Subcutaneous abdominal adipose tissue (tissue), 5 donors: ENCODE data around the gene GAS6.
"Not testable (repeated sequence)": the region's sequence is repeated elsewhere in the genome, so short reads cannot be mapped to it uniquely, and the experiment has no call there.

ENCODE experiments used
- H3K27ac ChIP-seq: one replicate; pipeline ENCODE4 v1.7.0; 2013; ENCODE audit warnings: low read depth, mild to moderate bottlenecking, inconsistent platforms, low read length, moderate library complexity
- H3K27me3 ChIP-seq, 5 donors: one replicate each; pipeline ENCODE4 v1.7.0; 2013; ENCODE audit warnings: low read length in 5 of 5, inconsistent platforms in 1 of 5; ENCODE audit not compliant: control insufficient read depth in 5 of 5, insufficient read depth in 4 of 5
- H3K36me3 ChIP-seq, 5 donors: one replicate each; pipeline ENCODE4 v1.7.0; 2013; ENCODE audit warnings: low read length in 5 of 5; ENCODE audit not compliant: control insufficient read depth in 5 of 5, insufficient read depth in 5 of 5
- H3K4me1 ChIP-seq, 5 donors: one replicate each; pipeline ENCODE4 v1.7.0; 2013; ENCODE audit warnings: low read length in 5 of 5, mild to moderate bottlenecking in 3 of 5, moderate library complexity in 1 of 5; ENCODE audit not compliant: control insufficient read depth in 5 of 5, insufficient read depth in 5 of 5
- H3K4me3 ChIP-seq, 5 donors: one replicate each; pipeline ENCODE4 v1.7.0; 2013; ENCODE audit warnings: low read length in 5 of 5, low read depth in 1 of 5
- H3K9ac ChIP-seq, 5 donors: one replicate each; pipeline ENCODE4 v1.7.0; 2013; ENCODE audit warnings: low read length in 5 of 5, mild to moderate bottlenecking in 4 of 5, moderate library complexity in 3 of 5
- H3K9me3 ChIP-seq, 5 donors: one replicate each; pipeline ENCODE4 v1.7.0; 2013; ENCODE audit warnings: low read length in 5 of 5; ENCODE audit not compliant: control insufficient read depth in 5 of 5
- donor health status: healthy.
- donor health status: healthy.
- donor health status: healthy.
- donor health status: healthy.
- donor health status: healthy.

GAS6 gene

DNA sequence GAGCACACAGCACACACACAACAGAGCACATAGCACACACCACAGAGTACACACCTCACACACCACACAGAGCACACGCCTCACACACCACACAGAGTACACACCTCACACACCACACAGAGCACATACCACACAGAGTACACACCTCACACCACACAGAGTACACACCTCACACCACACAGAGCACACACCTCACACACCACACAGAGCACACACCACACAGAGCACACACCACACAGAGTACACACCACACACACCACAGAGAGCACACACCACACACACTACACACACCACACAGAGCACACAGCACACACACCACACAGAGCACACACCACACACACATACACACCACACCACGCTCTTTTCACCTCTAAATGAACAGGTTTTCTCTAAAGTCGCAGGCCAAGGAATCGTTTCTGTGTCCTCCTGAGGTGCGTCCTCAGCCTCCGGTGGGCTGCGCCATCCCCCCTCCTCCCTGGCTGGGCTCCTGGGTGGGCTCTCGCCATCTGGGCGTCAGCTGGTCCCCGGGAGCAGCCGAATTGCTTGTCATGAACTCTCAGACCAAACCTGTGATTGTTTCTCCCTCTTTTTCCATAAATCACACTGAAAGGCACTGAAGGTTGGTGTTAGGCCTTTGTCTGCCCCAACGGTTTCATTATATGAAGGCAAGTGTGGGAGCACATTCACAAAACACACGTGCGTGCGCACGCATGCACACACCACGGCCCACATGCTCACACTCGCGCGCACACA is 67.5 kb downstream of the GAS6 start:
- no peak overlapping the region for H3K4me3 ChIP-seq
- peaks cover 0 to 4% (median 0%) of the 10 kb centered on the region in 5 donors for H3K9me3 ChIP-seq
- H3K4me1 ChIP-seq: no peaks in the 10 kb centered on the region
- H3K36me3 ChIP-seq: peaks cover 0 to 54% (median 17%) of the 10 kb centered on the region in 5 donors
- H3K27me3 ChIP-seq: peaks cover 0 to 30% (median 0%) of the 10 kb centered on the region in 5 donors
- H3K27ac ChIP-seq: no peak overlapping the region
- no peak overlapping the region for H3K9ac ChIP-seq

DNA sequence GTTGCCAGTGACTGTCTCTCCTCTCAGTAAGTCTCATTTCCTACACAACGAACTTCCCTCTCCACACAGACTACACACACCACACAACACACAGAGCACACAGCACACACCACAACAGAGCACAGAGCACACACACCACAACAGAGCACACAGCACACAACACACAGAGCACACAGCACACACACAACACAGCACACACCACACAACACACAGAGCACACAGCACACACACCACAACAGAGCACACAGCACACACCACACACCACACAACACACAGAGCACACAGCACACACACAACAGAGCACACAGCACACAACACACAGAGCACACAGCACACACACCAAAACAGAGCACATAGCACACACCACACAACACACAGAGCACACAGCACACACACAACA is 68.5 kb downstream of the GAS6 start:
- not testable (repeated sequence) for H3K9ac ChIP-seq, H3K4me1 ChIP-seq, H3K27ac ChIP-seq, H3K4me3 ChIP-seq, H3K9me3 ChIP-seq
- Histone ChIP-seq H3K36me3 (peaks cover 0 to 58% (median 17%) of the 10 kb centered on the region in 5 donors), H3K27me3 (peaks cover 0 to 26% (median 0%) of the 10 kb centered on the region in 5 donors)

GRCh38 chr13:113794764-113795173 is 69.1 kb downstream of the GAS6 start:
- Histone ChIP-seq H3K36me3 (peaks cover 0 to 58% (median 17%) of the 10 kb centered on the region in 5 donors), H3K9me3 (peaks cover 0 to 4% (median 0%) of the 10 kb centered on the region in 5 donors), H3K9ac (no peak overlapping the region), H3K27ac (no peak overlapping the region), H3K4me1 (no peaks in the 10 kb centered on the region), H3K27me3 (peaks cover 0 to 26% (median 0%) of the 10 kb centered on the region in 5 donors), H3K4me3 (no peak overlapping the region)

DNA sequence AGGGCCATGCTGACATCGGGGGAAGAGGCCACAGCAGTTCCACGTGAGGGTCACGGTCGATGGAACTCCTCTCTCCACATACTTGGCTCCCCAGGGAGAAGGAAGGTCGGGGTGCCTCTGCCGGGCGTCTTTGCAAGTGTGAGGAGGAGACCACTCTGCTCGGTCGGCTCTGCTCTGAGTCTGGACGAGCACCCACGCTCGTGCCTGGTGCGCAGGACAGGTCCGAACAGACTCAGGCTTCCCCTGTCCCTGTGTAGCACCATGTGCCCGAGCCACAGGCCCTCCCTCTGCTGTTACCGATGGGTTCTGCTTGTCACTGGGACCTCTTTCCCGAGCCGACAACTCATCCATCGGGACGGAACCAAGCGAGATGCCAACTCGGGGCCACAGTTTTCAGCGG is 69.8 kb downstream of the GAS6 start:
- Histone ChIP-seq H3K4me1 (no peaks in the 10 kb centered on the region), H3K4me3 (no peak overlapping the region), H3K27me3 (peaks cover 0 to 26% (median 0%) of the 10 kb centered on the region in 5 donors), H3K36me3 (peaks cover 0 to 55% (median 17%) of the 10 kb centered on the region in 5 donors), H3K27ac (no peak overlapping the region), H3K9ac (no peak overlapping the region), H3K9me3 (peaks cover 0 to 4% (median 0%) of the 10 kb centered on the region in 5 donors)

DNA sequence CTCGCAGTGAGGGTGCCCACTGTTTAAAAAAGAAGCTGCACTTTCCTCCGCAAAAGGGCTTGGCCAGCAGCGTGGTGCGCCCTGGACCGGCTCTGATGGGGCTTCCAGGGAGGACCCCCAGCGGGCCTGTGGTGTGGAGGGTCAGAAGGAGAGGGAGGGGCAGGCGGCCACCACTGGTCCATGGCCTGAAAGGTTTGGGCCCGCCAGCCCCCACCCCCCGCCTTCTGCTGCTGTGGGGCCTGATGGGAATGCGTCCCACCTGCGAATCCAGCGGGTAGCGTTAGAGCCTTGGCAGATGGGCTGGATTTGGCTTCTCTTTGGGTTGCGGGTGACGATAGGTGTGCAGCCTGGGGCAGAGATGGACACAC is 70.2 kb downstream of the GAS6 start:
- H3K4me3 ChIP-seq: no peak overlapping the region
- H3K4me1 ChIP-seq: no peaks in the 10 kb centered on the region
- peaks cover 0 to 4% (median 0%) of the 10 kb centered on the region in 5 donors for H3K9me3 ChIP-seq
- H3K27me3 ChIP-seq: peaks cover 0 to 26% (median 0%) of the 10 kb centered on the region in 5 donors
- peaks cover 0 to 52% (median 17%) of the 10 kb centered on the region in 5 donors for H3K36me3 ChIP-seq
- H3K9ac ChIP-seq: no peak overlapping the region
- H3K27ac ChIP-seq: no peak overlapping the region

DNA sequence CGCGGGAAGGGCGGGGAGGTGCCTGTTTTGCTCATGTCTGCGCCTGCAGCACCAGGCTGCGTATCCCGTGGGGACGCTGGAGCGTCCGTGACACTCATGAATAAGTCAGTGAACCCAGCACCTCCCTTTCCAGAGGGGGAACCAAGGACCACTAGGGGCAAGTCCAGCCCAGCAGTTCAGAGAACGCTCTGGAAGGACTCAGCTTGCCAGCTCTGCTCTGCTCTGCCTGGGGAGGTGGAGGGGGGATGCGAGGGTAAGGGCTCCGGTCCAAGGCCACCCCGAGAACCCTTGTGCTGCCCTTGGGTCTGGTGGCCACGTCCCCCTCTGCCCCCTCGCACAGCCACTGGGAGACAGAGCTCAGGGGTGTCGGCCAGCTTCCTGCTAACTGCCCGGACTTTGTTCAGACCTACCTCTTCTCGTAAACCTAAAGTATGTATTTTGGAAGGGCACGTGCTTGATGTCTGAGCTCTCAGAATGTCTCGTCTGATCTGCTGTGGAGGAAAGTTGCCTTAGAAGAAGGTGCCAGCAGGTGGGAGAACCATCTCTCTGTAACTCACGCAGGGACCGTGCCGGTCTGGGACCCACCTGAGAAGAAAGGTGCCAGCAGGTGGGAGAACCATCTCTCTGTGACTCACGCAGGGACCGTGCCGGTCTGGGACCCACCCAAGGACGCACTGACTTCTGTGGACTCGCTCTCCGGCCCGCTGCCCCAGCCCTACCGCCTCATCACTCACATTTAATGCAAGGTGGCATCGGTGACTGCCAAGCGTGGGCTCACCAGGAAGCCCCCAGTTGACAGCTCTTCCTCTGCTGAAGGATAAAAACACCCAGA is 70.8 kb downstream of the GAS6 start:
- Histone ChIP-seq H3K9me3 (peaks cover 0 to under 1% (median 0%) of the 10 kb centered on the region in 5 donors), H3K36me3 (peaks cover 0 to 52% (median 17%) of the 10 kb centered on the region in 5 donors), H3K4me3 (no peak overlapping the region), H3K27ac (no peak overlapping the region), H3K27me3 (peaks cover 0 to 30% (median 2%) of the 10 kb centered on the region in 5 donors), H3K4me1 (no peaks in the 10 kb centered on the region), H3K9ac (no peak overlapping the region)

- Histone ChIP-seq H3K4me1 (no peaks in the 10 kb centered on the region), H3K27me3 (peaks cover 0 to 29% (median 2%) of the 10 kb centered on the region in 5 donors), H3K36me3 (peaks cover 0 to 52% (median 17%) of the 10 kb centered on the region in 5 donors), H3K9ac (no peak overlapping the region), H3K4me3 (no peak overlapping the region), H3K9me3 (no peaks in the 10 kb centered on the region), H3K27ac (no peak overlapping the region)
Observed at GRCh38 chr13:113792236-113792770, 71.6 kb downstream of the GAS6 start.

DNA sequence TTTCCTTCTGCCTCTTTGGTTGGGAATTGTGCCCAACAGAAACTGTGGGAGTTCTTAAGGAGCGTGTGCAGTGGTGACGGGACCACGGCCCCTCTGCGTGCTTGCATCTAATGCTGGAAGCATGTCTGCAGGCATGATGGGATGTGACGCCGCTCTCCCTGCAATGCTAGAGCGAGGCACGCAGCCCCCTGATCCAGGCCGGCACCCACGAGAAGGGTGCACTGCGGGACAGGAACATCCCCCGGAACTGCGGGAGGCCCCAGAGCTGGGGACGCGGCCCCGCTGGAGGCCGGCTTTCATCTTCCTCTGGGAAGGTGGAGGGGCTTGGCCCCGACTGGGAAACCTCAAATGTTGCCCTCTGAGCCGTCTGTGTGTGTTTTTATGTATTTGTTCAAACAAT is 72.1 kb downstream of the GAS6 start:
- H3K9me3 ChIP-seq: no peaks in the 10 kb centered on the region
- no peak overlapping the region for H3K4me3 ChIP-seq
- H3K9ac ChIP-seq: no peak overlapping the region
- peaks cover 0 to 28% (median 2%) of the 10 kb centered on the region in 5 donors for H3K27me3 ChIP-seq
- no peak overlapping the region for H3K27ac ChIP-seq
- H3K36me3 ChIP-seq: peaks cover 0 to 47% (median 15%) of the 10 kb centered on the region in 5 donors
- no peaks in the 10 kb centered on the region for H3K4me1 ChIP-seq

- Histone ChIP-seq H3K9ac (no peak overlapping the region), H3K4me3 (no peak overlapping the region), H3K9me3 (no peaks in the 10 kb centered on the region), H3K4me1 (no peaks in the 10 kb centered on the region), H3K36me3 (peaks cover 0 to 44% (median 10%) of the 10 kb centered on the region in 5 donors), H3K27me3 (peaks cover 0 to 25% (median 2%) of the 10 kb centered on the region in 5 donors), H3K27ac (no peak overlapping the region)
Observed at GRCh38 chr13:113791226-113791625, 72.7 kb downstream of the GAS6 start.
